PC-9 (cell line): Measurements from ENCODE around the gene RBM15. TPM values are rescaled to one million over a fixed set of nuclear protein-coding genes. Genes with fewer than 3 reads are reported as not detected.

Source experiments
- BruUV-seq: library from RNA; stranded (reverse); fragments of 400-500 nt; replicated peaks from 2 replicates; lab custom pipeline; 2021; lab: Mats Ljungman, UMichigan
- CTCF ChIA-PET: fragments of 300-600 bp; sonication (Branson Sonifier 250); formaldehyde crosslinking; loops from one replicate; lab custom pipeline; 2022; ENCODE audit warnings: antibody characterized with exemption; lab: Charles Lee
- POLR2A ChIA-PET: fragments of 300-600 bp; sonication (Branson Sonifier 250); formaldehyde crosslinking; loops from one replicate; lab custom pipeline; 2022; ENCODE audit warnings: antibody characterized with exemption; ENCODE audit not compliant: unreplicated experiment; lab: Charles Lee
- DNase-seq, 2 experiments: peaks; one replicate each; pipeline versions ENCODE4 v3.0.0 to v3.0.0-alpha.2; 2015 to 2022; ENCODE audit warnings: mixed read lengths in 1 of 2
- H2AFZ ChIP-seq: fragments of 200-600 bp; sonication (generic); 2 replicates; pipeline ENCODE4 v1.8.1; 2017; ENCODE audit warnings: antibody characterized with exemption
- H3F3A ChIP-seq: fragments of 200-600 bp; sonication (generic); 2 replicates; pipeline ENCODE4 v1.8.1; 2017; ENCODE audit warnings: antibody characterized with exemption, mild to moderate bottlenecking, low read depth; ENCODE audit not compliant: insufficient read depth
- H3K27ac ChIP-seq: fragments of 200-600 bp; sonication (generic); 2 replicates; pipeline ENCODE4 v1.6.1; 2016; ENCODE audit warnings: mixed run types
- H3K27me3 ChIP-seq: fragments of 200-600 bp; sonication (generic); 2 replicates; pipeline ENCODE4 v1.6.1; 2016; ENCODE audit warnings: low read depth, mixed run types; ENCODE audit not compliant: insufficient read depth
- H3K36me3 ChIP-seq: fragments of 200-600 bp; sonication (generic); 2 replicates; pipeline ENCODE4 v1.6.1; 2016; ENCODE audit warnings: low read depth, mixed run types
- H3K4me1 ChIP-seq: fragments of 200-600 bp; sonication (generic); replicated peaks from 2 replicates; pipeline ENCODE4 v1.6.1; 2016; ENCODE audit warnings: mixed run types; ENCODE audit not compliant: insufficient read depth
- H3K4me2 ChIP-seq: fragments of 200-600 bp; sonication (generic); 2 replicates; pipeline ENCODE4 v1.6.1; 2017; ENCODE audit warnings: mixed run types
- H3K4me3 ChIP-seq: fragments of 200-600 bp; sonication (generic); 2 replicates; pipeline ENCODE4 v1.6.1; 2016; ENCODE audit warnings: mixed run types
- H3K79me2 ChIP-seq: fragments of 200-600 bp; sonication (generic); 2 replicates; pipeline ENCODE4 v1.6.1; 2017; ENCODE audit warnings: low read depth, mixed run types
- H3K9me2 ChIP-seq: fragments of 200-600 bp; sonication (generic); 2 replicates; pipeline ENCODE4 v1.8.1; 2017; ENCODE audit warnings: mild to moderate bottlenecking; ENCODE audit not compliant: insufficient read depth
- H3K9me3 ChIP-seq: fragments of 200-600 bp; sonication (generic); 2 replicates; pipeline ENCODE4 v1.8.1; 2016; ENCODE audit warnings: low read depth; ENCODE audit not compliant: insufficient read depth
- H4K20me1 ChIP-seq: fragments of 200-600 bp; sonication (generic); 2 replicates; pipeline ENCODE4 v1.8.1; 2017; ENCODE audit not compliant: insufficient read depth
- CTCF ChIP-seq: fragments of 200-600 bp; sonication (generic); conservative IDR thresholded peaks from 2 replicates; pipeline ENCODE4 v1.6.1; 2017; ENCODE audit warnings: mixed run types, antibody characterized with exemption, mild to moderate bottlenecking, moderate library complexity
- EZH2 ChIP-seq: fragments of 200-600 bp; sonication (generic); IDR thresholded peaks from 2 replicates; pipeline ENCODE4 v1.8.0; 2017; ENCODE audit warnings: antibody characterized with exemption, low read depth
- intact Hi-C: fragments of 100-400 bp; cut with micrococcal nuclease; formaldehyde crosslinking; loops from one replicate; pipeline ENCODE4 v1.10.0; 2022; ENCODE audit not compliant: unreplicated experiment
- total RNA-seq: library from RNA; stranded (reverse); gene quantifications from 2 replicates; pipeline ENCODE4 v1.2.3, GENCODE V29; 2021

Gene RBM15
- total RNA-seq, 1 experiment from 2014 or later, result 43.1 TPM

GRCh38 chr1:110361856-110362255 is 22.7 kb downstream of the RBM15 start:
- Histone ChIP-seq H3K4me3 (no peak overlapping the region), H3K36me3 (peaks cover 52% of the 10 kb centered on the region), H3K4me1 (peaks cover 5% of the 10 kb centered on the region), H3K79me2 (peaks cover 92% of the 10 kb centered on the region), H3K4me2 (no peak overlapping the region), H2AFZ (no peak overlapping the region), H3K27me3 (no peaks in the 10 kb centered on the region), H3K27ac (no peak overlapping the region), H4K20me1 (peaks cover 23% of the 10 kb centered on the region; the same call in 1 of the 2 replicates), H3K9me2 (no peaks in the 10 kb centered on the region), H3K9me3 (no peaks in the 10 kb centered on the region), H3F3A (peaks cover 16% of the 10 kb centered on the region; the same call in 1 of the 2 replicates)
- DNase-seq, result no peak
- CTCF ChIA-PET, result interaction anchor here (0.7 kb wide), 1 partner anchor 56 kb away, joined by 3 read pairs; no protein-coding TSS in a partner anchor
- POLR2A ChIA-PET, result interaction anchor here (0.6 kb wide), 1 partner anchor 14 kb away, joined by 4 read pairs; no protein-coding TSS in a partner anchor
- TF ChIP-seq CTCF (no peak), EZH2 (no peak)
- no TSS peak for BruUV-seq
- intact Hi-C loops, result no loop called here

- TF ChIP-seq EZH2 (no peak), CTCF (no peak)
- Histone ChIP-seq H3K4me2 (no peak overlapping the region), H3K9me2 (no peaks in the 10 kb centered on the region), H3F3A (peaks cover 12% of the 10 kb centered on the region; the same call in 1 of the 2 replicates), H3K27me3 (no peaks in the 10 kb centered on the region), H3K27ac (no peak overlapping the region), H3K4me3 (no peak overlapping the region), H4K20me1 (peaks cover 15% of the 10 kb centered on the region), H3K79me2 (peaks cover 86% of the 10 kb centered on the region), H2AFZ (no peak overlapping the region), H3K9me3 (no peaks in the 10 kb centered on the region), H3K36me3 (peaks cover 41% of the 10 kb centered on the region), H3K4me1 (no peaks in the 10 kb centered on the region)
- ChIA-PET POLR2A (no interaction called here), CTCF (interaction anchor here (0.6 to 0.7 kb wide), 2 partner anchors 15 to 31 kb away, joined by 3 to 4 read pairs; no protein-coding TSS in a partner anchor)
- intact Hi-C loops, result no loop called here
- DNase-seq, result no peak
- no TSS peak for BruUV-seq
Observed at GRCh38 chr1:110364221-110364620, 25.0 kb downstream of the RBM15 start.

GRCh38 chr1:110370827-110371226 is 31.6 kb downstream of the RBM15 start:
- Histone ChIP-seq H3F3A (peaks cover 22% of the 10 kb centered on the region; the same call in 1 of the 2 replicates), H3K9me2 (no peaks in the 10 kb centered on the region), H3K27me3 (no peaks in the 10 kb centered on the region), H3K36me3 (peaks cover 52% of the 10 kb centered on the region), H3K27ac (0 out of 2 replicates have a peak overlapping the region, but pooled peaks have one; percentile 5), H3K4me1 (no peaks in the 10 kb centered on the region), H3K9me3 (no peaks in the 10 kb centered on the region), H4K20me1 (peaks cover 5% of the 10 kb centered on the region; the same call in 1 of the 2 replicates), H3K79me2 (peaks cover 35% of the 10 kb centered on the region), H3K4me2 (no peak overlapping the region), H3K4me3 (no peak overlapping the region), H2AFZ (no peak overlapping the region)
- BruUV-seq, result no TSS peak
- ChIA-PET CTCF (no interaction called here), POLR2A (no interaction called here)
- DNase-seq, result no peak
- intact Hi-C loops, result no loop called here
- TF ChIP-seq EZH2, result no peak
- no peak for TF ChIP-seq CTCF
